AG10803 (cell line): ENCODE data around the gene GFM1.

Experiments used
- DNase-seq: peaks from one replicate; pipeline ENCODE4 v3.0.0; 2010; ENCODE audit warnings: low read depth
- H3K4me3 ChIP-seq: 2 replicates; pipeline ENCODE4 v1.5.1; 2011; ENCODE audit warnings: mild to moderate bottlenecking, low read length, control low read depth
- CTCF ChIP-seq: conservative IDR thresholded peaks from 2 replicates; pipeline ENCODE4 v1.5.1; 2011; ENCODE audit warnings: mild to moderate bottlenecking, low read length, control low read depth, inconsistent platforms

Gene GFM1

GRCh38 chr3:158733656-158734055, 89.3 kb downstream of the GFM1 start:
- no peak for DNase-seq
- H3K4me3 ChIP-seq: no peak overlapping the region
- no peak for TF ChIP-seq CTCF

GRCh38 chr3:158735296-158736033, 91.1 kb downstream of the GFM1 start:
- TF ChIP-seq CTCF: no peak
- no peak overlapping the region for H3K4me3 ChIP-seq
- no peak for DNase-seq

- TF ChIP-seq CTCF: no peak
- DNase-seq: no peak
- no peak overlapping the region for H3K4me3 ChIP-seq
Observed at GRCh38 chr3:158737410-158737809, 93.1 kb downstream of the GFM1 start.

GRCh38 chr3:158737976-158738615, 93.8 kb downstream of the GFM1 start:
- no peak for TF ChIP-seq CTCF
- no peak for DNase-seq
- H3K4me3 ChIP-seq: no peak overlapping the region

- TF ChIP-seq CTCF: no peak
- H3K4me3 ChIP-seq: no peak overlapping the region
- no peak for DNase-seq
Observed at GRCh38 chr3:158738653-158739052, 94.3 kb downstream of the GFM1 start.

DNA sequence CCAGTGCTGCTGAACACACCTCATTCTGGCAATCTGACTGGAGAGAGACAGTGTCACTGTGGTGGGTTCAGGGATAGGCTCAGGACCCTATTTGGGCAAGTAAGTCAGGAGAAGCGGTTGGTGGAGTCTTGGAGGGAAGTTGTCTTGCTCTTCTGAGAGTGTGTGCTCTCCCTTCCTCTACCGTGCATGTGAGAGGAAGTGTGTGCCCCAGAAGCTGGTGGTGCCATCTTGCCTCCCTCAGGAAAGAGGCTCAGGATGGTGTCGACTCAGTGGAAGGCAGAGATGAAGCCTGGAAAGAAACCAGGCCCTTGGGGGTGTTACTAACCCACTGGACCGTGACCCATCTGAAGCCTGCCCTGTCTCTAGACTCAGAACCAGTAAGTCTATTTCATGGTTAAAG, 94.8 kb downstream of the GFM1 start:
- DNase-seq: no peak
- H3K4me3 ChIP-seq: no peak overlapping the region
- TF ChIP-seq CTCF: no peak

GRCh38 chr3:158739661-158740060, 95.3 kb downstream of the GFM1 start:
- no peak overlapping the region for H3K4me3 ChIP-seq
- DNase-seq: no peak
- no peak for TF ChIP-seq CTCF
